Cardiac fibroblast (primary cell): ENCODE results near the gene ADAMTSL3.
A peak's percentile ranks its signal among the peaks of the same experiment; 100 is the strongest.

Experiments
- DNase-seq, 2 donors: peaks; one replicate each; pipeline versions ENCODE4 v3.0.0 to v3.0.0-alpha.2; 2010; ENCODE audit warnings: low read depth in 2 of 2
- H3K4me3 ChIP-seq, 2 donors: replicated peaks in 1 of 2; 1 replicate in 1 of 2; 2 replicates in 1 of 2; pipeline ENCODE4 v1.5.1; 2011; ENCODE audit warnings: low read depth in 2 of 2, low read length in 2 of 2, mild to moderate bottlenecking in 2 of 2, moderate library complexity in 1 of 2
- CTCF ChIP-seq: IDR thresholded peaks from one replicate; pipeline ENCODE4 v1.5.1; 2011; ENCODE audit warnings: low read depth, mild to moderate bottlenecking, low read length, inconsistent platforms

The ADAMTSL3 gene

GRCh38 chr15:83809345-83809744, 155.4 kb downstream of the ADAMTSL3 start:
- no peak for TF ChIP-seq CTCF

GRCh38 chr15:83810110-83810509, 156.2 kb downstream of the ADAMTSL3 start:
- TF ChIP-seq CTCF = no peak
- peak in 1 of 2 donors; percentile 12 for DNase-seq
- H3K4me3 ChIP-seq = no peak overlapping the region

More at GRCh38 chr15:83809345-83809744, 155.4 kb downstream of the ADAMTSL3 start:
- no peak overlapping the region for H3K4me3 ChIP-seq
- no peak for DNase-seq

GRCh38 chr15:83813682-83814081, 159.8 kb downstream of the ADAMTSL3 start:
- no peak for DNase-seq
- TF ChIP-seq CTCF = no peak
- H3K4me3 ChIP-seq = no peak overlapping the region

- H3K4me3 ChIP-seq = no peak overlapping the region
- DNase-seq = peak in 1 of 2 donors; percentile 15
- no peak for TF ChIP-seq CTCF
These were observed 161.6 kb downstream of the ADAMTSL3 start for GRCh38 chr15:83815506-83815905.

- no peak for TF ChIP-seq CTCF
- no peak for DNase-seq
These were observed 162.4 kb downstream of the ADAMTSL3 start for GRCh38 chr15:83816124-83816883.

GRCh38 chr15:83818591-83818990, 164.7 kb downstream of the ADAMTSL3 start:
- TF ChIP-seq CTCF = no peak
- DNase-seq = no peak

More at GRCh38 chr15:83816124-83816883, 162.4 kb downstream of the ADAMTSL3 start:
- no peak overlapping the region for H3K4me3 ChIP-seq

More at GRCh38 chr15:83818591-83818990, 164.7 kb downstream of the ADAMTSL3 start:
- no peak overlapping the region for H3K4me3 ChIP-seq
